ENCODE results near the gene MYH15.

Gene MYH15

DNA sequence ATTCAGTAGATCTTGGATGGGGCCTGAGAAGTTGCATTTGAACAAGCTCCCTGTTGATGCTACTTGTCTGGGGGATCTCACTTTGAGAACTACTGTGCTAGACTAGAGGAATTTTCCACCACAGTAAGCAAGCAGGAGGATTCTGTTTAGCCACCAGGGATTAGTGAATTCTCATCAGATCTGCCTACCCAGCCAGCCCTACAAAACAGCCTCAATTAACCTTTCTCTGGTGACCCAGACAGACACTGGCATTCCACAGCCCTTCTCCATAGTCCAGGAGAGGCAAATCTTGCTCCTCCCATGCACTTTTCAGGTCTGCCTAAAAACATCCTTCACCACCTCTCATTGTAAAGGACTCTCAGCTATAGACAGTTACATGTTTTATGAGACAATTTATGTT is 16.7 kb upstream of the MYH15 start:
- no peak for DNase-seq (ENCODE audit: low spot score)
- in situ Hi-C loops (cut with MboI; ENCODE audit: low pct_unique_long_range_greater_than_20kb, low sequenced_read_pairs, unreplicated experiment), result no loop called here
- TF ChIP-seq, protein P1, sequence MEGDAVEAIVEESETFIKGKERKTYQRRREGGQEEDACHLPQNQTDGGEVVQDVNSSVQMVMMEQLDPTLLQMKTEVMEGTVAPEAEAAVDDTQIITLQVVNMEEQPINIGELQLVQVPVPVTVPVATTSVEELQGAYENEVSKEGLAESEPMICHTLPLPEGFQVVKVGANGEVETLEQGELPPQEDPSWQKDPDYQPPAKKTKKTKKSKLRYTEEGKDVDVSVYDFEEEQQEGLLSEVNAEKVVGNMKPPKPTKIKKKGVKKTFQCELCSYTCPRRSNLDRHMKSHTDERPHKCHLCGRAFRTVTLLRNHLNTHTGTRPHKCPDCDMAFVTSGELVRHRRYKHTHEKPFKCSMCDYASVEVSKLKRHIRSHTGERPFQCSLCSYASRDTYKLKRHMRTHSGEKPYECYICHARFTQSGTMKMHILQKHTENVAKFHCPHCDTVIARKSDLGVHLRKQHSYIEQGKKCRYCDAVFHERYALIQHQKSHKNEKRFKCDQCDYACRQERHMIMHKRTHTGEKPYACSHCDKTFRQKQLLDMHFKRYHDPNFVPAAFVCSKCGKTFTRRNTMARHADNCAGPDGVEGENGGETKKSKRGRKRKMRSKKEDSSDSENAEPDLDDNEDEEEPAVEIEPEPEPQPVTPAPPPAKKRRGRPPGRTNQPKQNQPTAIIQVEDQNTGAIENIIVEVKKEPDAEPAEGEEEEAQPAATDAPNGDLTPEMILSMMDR (IDR thresholded peaks at IDR 0.05; ENCODE audit: extremely low read depth, insufficient read depth, missing control alignments), result no peak

DNA sequence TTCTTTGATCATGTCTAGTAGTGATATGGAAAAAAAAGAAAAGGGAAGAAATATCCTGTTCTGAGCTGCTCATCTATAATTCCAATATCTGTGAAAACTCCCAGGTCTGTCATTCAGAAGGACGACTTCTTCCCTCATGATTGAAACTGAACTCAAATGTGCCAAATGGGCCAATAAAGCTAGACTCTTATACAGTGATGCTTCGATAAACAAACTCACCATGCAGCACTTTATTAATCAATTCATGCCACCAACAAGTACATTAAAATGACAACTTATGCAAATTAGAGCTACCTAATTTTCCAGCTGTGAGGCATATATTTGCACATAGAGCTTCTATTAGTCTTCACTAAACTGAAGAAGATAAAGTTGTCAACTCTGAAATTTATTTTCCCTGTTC is 15.6 kb upstream of the MYH15 start:
- no peak for DNase-seq (ENCODE audit: low spot score)
- TF ChIP-seq, protein P1 (IDR thresholded peaks at IDR 0.05; ENCODE audit: extremely low read depth, insufficient read depth, missing control alignments), result no peak
- in situ Hi-C loops (cut with MboI; ENCODE audit: low pct_unique_long_range_greater_than_20kb, low sequenced_read_pairs, unreplicated experiment), result no loop called here

DNA sequence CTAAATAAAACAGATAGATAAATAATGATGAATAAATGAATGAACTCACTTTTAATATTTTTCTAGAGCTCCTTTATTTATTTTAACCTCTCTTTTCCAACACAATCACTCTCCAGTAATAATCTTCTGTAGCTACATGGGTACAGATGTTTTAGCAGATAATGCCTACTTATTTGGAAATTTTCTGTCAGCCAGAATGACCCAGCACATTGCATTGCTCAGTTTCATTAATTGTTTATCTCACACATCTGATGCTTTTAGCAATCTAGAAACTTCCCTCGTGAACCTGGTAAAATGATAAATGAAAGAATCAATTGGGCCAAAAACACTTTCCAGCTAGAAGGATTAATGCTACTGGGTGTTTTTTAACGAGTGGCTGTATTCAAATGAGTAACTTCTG is 14.9 kb upstream of the MYH15 start:
- TF ChIP-seq, protein P1 (IDR thresholded peaks at IDR 0.05; ENCODE audit: extremely low read depth, insufficient read depth, missing control alignments), result no peak
- DNase-seq (ENCODE audit: low spot score), result no peak
- in situ Hi-C loops (cut with MboI; ENCODE audit: low pct_unique_long_range_greater_than_20kb, low sequenced_read_pairs, unreplicated experiment), result no loop called here

DNA sequence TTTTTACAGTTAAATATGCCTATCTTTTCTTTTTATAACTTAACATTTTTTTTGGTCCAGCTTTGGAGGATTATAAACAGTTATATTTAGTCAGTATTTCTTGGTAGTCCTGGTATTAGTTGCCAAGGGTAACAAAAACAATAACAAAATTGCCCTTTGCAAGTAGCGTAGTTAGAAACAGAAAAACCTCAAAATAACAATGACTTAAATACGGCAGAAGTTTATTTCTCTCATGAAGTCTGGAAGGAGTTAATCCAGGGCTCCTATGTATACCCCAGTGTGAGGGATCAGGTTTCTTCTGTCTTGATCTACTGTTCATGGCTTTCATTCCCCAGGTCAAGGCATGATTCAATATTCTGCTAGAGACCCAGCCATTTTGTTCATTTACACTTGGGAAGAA is 14.1 kb upstream of the MYH15 start:
- no peak for DNase-seq (ENCODE audit: low spot score)
- in situ Hi-C loops (cut with MboI; ENCODE audit: low pct_unique_long_range_greater_than_20kb, low sequenced_read_pairs, unreplicated experiment), result loop anchor here (25.0 kb wide), 1 partner anchor 388 kb away; no protein-coding TSS in a partner anchor
- TF ChIP-seq, protein P1 (IDR thresholded peaks at IDR 0.05; ENCODE audit: extremely low read depth, insufficient read depth, missing control alignments), result no peak

DNA sequence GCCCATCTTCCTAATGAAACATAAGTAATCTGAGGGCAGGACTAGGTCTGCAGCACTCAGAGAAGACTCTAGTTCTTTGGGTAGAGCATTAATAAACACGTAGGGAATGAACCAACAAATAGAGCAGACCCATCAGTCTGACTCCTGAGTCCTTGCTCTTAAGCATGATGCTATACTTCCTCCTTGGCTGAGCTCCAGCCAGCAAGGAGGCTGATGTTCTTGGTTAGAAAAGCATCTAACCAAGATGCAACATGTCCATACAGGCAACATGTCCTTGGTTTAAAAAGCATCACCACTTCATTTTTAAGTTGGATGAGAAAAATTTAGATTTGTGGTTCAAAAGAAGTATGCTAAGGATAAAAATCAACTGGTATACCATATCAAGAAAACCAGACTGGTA is 8.5 kb upstream of the MYH15 start:
- in situ Hi-C loops (cut with MboI; ENCODE audit: low pct_unique_long_range_greater_than_20kb, low sequenced_read_pairs, unreplicated experiment), result loop anchor here (25.0 kb wide), 1 partner anchor 393 kb away; no protein-coding TSS in a partner anchor
- no peak for DNase-seq (ENCODE audit: low spot score)
- TF ChIP-seq, protein P1 (IDR thresholded peaks at IDR 0.05; ENCODE audit: extremely low read depth, insufficient read depth, missing control alignments), result no peak

DNA sequence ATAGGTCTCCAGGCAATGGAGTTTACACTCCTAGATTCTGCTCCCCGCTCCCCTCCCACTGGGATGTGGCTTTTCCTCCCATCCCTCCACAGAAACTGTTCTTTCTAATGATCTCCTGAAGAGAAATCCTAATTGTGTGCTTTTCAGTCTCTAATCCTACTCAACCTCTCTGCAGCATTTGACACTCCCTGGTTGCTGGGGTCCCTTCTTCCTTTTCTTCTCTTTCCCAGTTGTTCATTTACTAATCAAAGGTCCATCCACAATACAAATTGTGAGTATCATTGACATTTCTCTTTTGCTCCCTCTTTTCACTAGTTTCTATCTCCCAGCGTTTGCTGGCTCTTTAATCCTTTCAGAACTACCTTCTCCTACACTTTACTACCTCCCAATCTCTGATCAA is 6.5 kb upstream of the MYH15 start:
- no peak for DNase-seq (ENCODE audit: low spot score)
- in situ Hi-C loops (cut with MboI; ENCODE audit: low pct_unique_long_range_greater_than_20kb, low sequenced_read_pairs, unreplicated experiment), result loop anchor here (25.0 kb wide), 1 partner anchor 395 kb away; no protein-coding TSS in a partner anchor
- TF ChIP-seq, protein P1 (IDR thresholded peaks at IDR 0.05; ENCODE audit: extremely low read depth, insufficient read depth, missing control alignments), result no peak

DNA sequence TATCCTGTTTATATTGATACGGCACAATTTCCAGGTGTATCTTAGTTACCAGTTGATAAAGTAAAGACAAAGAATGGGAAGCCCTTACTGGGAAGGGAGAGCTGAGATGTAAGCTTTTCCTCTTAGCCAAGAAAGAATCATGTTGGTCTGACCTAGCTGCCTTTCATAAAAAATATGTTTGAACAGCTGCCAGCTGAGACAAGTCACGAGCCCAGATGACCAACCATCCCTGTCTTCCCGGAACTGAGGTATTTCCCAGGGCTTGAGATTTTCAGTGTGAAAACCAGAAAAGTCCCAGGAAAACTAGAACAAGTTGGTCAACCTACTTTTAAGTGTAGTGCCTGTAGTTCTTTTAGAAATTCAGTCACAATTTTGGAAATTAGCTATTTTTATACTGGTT is 3.6 kb upstream of the MYH15 start:
- in situ Hi-C loops (cut with MboI; ENCODE audit: low pct_unique_long_range_greater_than_20kb, low sequenced_read_pairs, unreplicated experiment), result loop anchor here (25.0 kb wide), 1 partner anchor 398 kb away; no protein-coding TSS in a partner anchor
- DNase-seq (ENCODE audit: low spot score), result no peak

More for the DNA sequence above, 3.6 kb upstream of the MYH15 start:
- TF ChIP-seq, protein P1 (IDR thresholded peaks at IDR 0.05; ENCODE audit: extremely low read depth, insufficient read depth, missing control alignments), result no peak

Data from GM13977 (cell line).